Measurements from ENCODE around the gene SYNDIG1. TPM values are rescaled to one million over a fixed set of nuclear protein-coding genes. Genes with fewer than 3 reads are reported as not detected.

SYNDIG1 gene
- total RNA-seq, 1 donor from 2014 or later: 2.6 TPM

GRCh38 chr20:24587384-24588046 lies 118.1 kb downstream of the SYNDIG1 start:
- H3K27ac ChIP-seq (ENCODE audit: low read depth, low read length): no peak overlapping the region
- H3K9ac ChIP-seq (ENCODE audit: low read depth in 1 of 3, low read length in 3 of 3): no peak overlapping the region
- peaks cover 2 to 20% (median 8%) of the 10 kb centered on the region in 3 donors for H3K27me3 ChIP-seq (ENCODE audit: control insufficient read depth in 3 of 3, insufficient read depth in 3 of 3, low read length in 3 of 3)
- H3K4me3 ChIP-seq (ENCODE audit: low read length in 3 of 3): no peak overlapping the region
- no peaks in the 10 kb centered on the region for H3K9me3 ChIP-seq (ENCODE audit: control insufficient read depth in 3 of 3, low read length in 3 of 3)
- no peaks in the 10 kb centered on the region for H3K36me3 ChIP-seq (ENCODE audit: control insufficient read depth in 3 of 3, insufficient read depth in 3 of 3, low read length in 3 of 3)
- H3K4me1 ChIP-seq (ENCODE audit: control insufficient read depth in 3 of 3, insufficient read depth in 3 of 3, low read length in 3 of 3): no peaks in the 10 kb centered on the region

- no peak overlapping the region for H3K4me3 ChIP-seq (ENCODE audit: low read length in 3 of 3)
- no peaks in the 10 kb centered on the region for H3K9me3 ChIP-seq (ENCODE audit: control insufficient read depth in 3 of 3, low read length in 3 of 3)
- peaks cover 2 to 20% (median 8%) of the 10 kb centered on the region in 3 donors for H3K27me3 ChIP-seq (ENCODE audit: control insufficient read depth in 3 of 3, insufficient read depth in 3 of 3, low read length in 3 of 3)
- no peak overlapping the region for H3K27ac ChIP-seq (ENCODE audit: low read depth, low read length)
- no peak overlapping the region for H3K9ac ChIP-seq (ENCODE audit: low read depth in 1 of 3, low read length in 3 of 3)
- no peaks in the 10 kb centered on the region for H3K36me3 ChIP-seq (ENCODE audit: control insufficient read depth in 3 of 3, insufficient read depth in 3 of 3, low read length in 3 of 3)
- H3K4me1 ChIP-seq (ENCODE audit: control insufficient read depth in 3 of 3, insufficient read depth in 3 of 3, low read length in 3 of 3): no peaks in the 10 kb centered on the region
Observed at GRCh38 chr20:24588047-24588635, 118.7 kb downstream of the SYNDIG1 start.

- Histone ChIP-seq H3K9me3 (ENCODE audit: control insufficient read depth in 3 of 3, low read length in 3 of 3) (no peaks in the 10 kb centered on the region), H3K9ac (ENCODE audit: low read depth in 1 of 3, low read length in 3 of 3) (no peak overlapping the region), H3K27me3 (ENCODE audit: control insufficient read depth in 3 of 3, insufficient read depth in 3 of 3, low read length in 3 of 3) (peaks cover 2 to 20% (median 8%) of the 10 kb centered on the region in 3 donors), H3K27ac (ENCODE audit: low read depth, low read length) (no peak overlapping the region), H3K36me3 (ENCODE audit: control insufficient read depth in 3 of 3, insufficient read depth in 3 of 3, low read length in 3 of 3) (no peaks in the 10 kb centered on the region), H3K4me1 (ENCODE audit: control insufficient read depth in 3 of 3, insufficient read depth in 3 of 3, low read length in 3 of 3) (no peaks in the 10 kb centered on the region), H3K4me3 (ENCODE audit: low read length in 3 of 3) (no peak overlapping the region)
Observed at GRCh38 chr20:24588725-24589340, 119.4 kb downstream of the SYNDIG1 start.

GRCh38 chr20:24589381-24589780 lies 120.0 kb downstream of the SYNDIG1 start:
- H3K27ac ChIP-seq (ENCODE audit: low read depth, low read length): no peak overlapping the region
- no peaks in the 10 kb centered on the region for H3K4me1 ChIP-seq (ENCODE audit: control insufficient read depth in 3 of 3, insufficient read depth in 3 of 3, low read length in 3 of 3)
- no peak overlapping the region for H3K4me3 ChIP-seq (ENCODE audit: low read length in 3 of 3)
- no peaks in the 10 kb centered on the region for H3K36me3 ChIP-seq (ENCODE audit: control insufficient read depth in 3 of 3, insufficient read depth in 3 of 3, low read length in 3 of 3)
- peaks cover 2 to 17% (median 8%) of the 10 kb centered on the region in 3 donors for H3K27me3 ChIP-seq (ENCODE audit: control insufficient read depth in 3 of 3, insufficient read depth in 3 of 3, low read length in 3 of 3)
- H3K9ac ChIP-seq (ENCODE audit: low read depth in 1 of 3, low read length in 3 of 3): no peak overlapping the region
- H3K9me3 ChIP-seq (ENCODE audit: control insufficient read depth in 3 of 3, low read length in 3 of 3): no peaks in the 10 kb centered on the region

GRCh38 chr20:24589815-24590177 lies 120.4 kb downstream of the SYNDIG1 start:
- H3K9me3 ChIP-seq (ENCODE audit: control insufficient read depth in 3 of 3, low read length in 3 of 3): no peaks in the 10 kb centered on the region
- no peak overlapping the region for H3K9ac ChIP-seq (ENCODE audit: low read depth in 1 of 3, low read length in 3 of 3)
- H3K27me3 ChIP-seq (ENCODE audit: control insufficient read depth in 3 of 3, insufficient read depth in 3 of 3, low read length in 3 of 3): peaks cover 2 to 14% (median 8%) of the 10 kb centered on the region in 3 donors
- no peak overlapping the region for H3K4me3 ChIP-seq (ENCODE audit: low read length in 3 of 3)
- no peaks in the 10 kb centered on the region for H3K4me1 ChIP-seq (ENCODE audit: control insufficient read depth in 3 of 3, insufficient read depth in 3 of 3, low read length in 3 of 3)
- no peaks in the 10 kb centered on the region for H3K36me3 ChIP-seq (ENCODE audit: control insufficient read depth in 3 of 3, insufficient read depth in 3 of 3, low read length in 3 of 3)
- H3K27ac ChIP-seq (ENCODE audit: low read depth, low read length): no peak overlapping the region

GRCh38 chr20:24590178-24590982 lies 121.0 kb downstream of the SYNDIG1 start:
- Histone ChIP-seq H3K27me3 (ENCODE audit: control insufficient read depth in 3 of 3, insufficient read depth in 3 of 3, low read length in 3 of 3) (peaks cover 2 to 14% (median 8%) of the 10 kb centered on the region in 3 donors), H3K4me3 (ENCODE audit: low read length in 3 of 3) (no peak overlapping the region), H3K27ac (ENCODE audit: low read depth, low read length) (no peak overlapping the region), H3K36me3 (ENCODE audit: control insufficient read depth in 3 of 3, insufficient read depth in 3 of 3, low read length in 3 of 3) (no peaks in the 10 kb centered on the region), H3K4me1 (ENCODE audit: control insufficient read depth in 3 of 3, insufficient read depth in 3 of 3, low read length in 3 of 3) (no peaks in the 10 kb centered on the region), H3K9me3 (ENCODE audit: control insufficient read depth in 3 of 3, low read length in 3 of 3) (no peaks in the 10 kb centered on the region), H3K9ac (ENCODE audit: low read depth in 1 of 3, low read length in 3 of 3) (no peak overlapping the region)

- no peaks in the 10 kb centered on the region for H3K36me3 ChIP-seq (ENCODE audit: control insufficient read depth in 3 of 3, insufficient read depth in 3 of 3, low read length in 3 of 3)
- H3K27me3 ChIP-seq (ENCODE audit: control insufficient read depth in 3 of 3, insufficient read depth in 3 of 3, low read length in 3 of 3): no peaks in the 10 kb centered on the region
- peaks cover 0 to 3% (median 0%) of the 10 kb centered on the region in 3 donors for H3K9me3 ChIP-seq (ENCODE audit: control insufficient read depth in 3 of 3, low read length in 3 of 3)
- H3K4me3 ChIP-seq (ENCODE audit: low read length in 3 of 3): no peak overlapping the region
- H3K27ac ChIP-seq (ENCODE audit: low read depth, low read length): no peak overlapping the region
- H3K9ac ChIP-seq (ENCODE audit: low read depth in 1 of 3, low read length in 3 of 3): no peak overlapping the region
- H3K4me1 ChIP-seq (ENCODE audit: control insufficient read depth in 3 of 3, insufficient read depth in 3 of 3, low read length in 3 of 3): no peaks in the 10 kb centered on the region
Observed at GRCh38 chr20:24597051-24597450, 127.6 kb downstream of the SYNDIG1 start.

GRCh38 chr20:24598346-24598745 lies 128.9 kb downstream of the SYNDIG1 start:
- Histone ChIP-seq H3K9me3 (ENCODE audit: control insufficient read depth in 3 of 3, low read length in 3 of 3) (peaks cover 0 to 3% (median 0%) of the 10 kb centered on the region in 3 donors), H3K36me3 (ENCODE audit: control insufficient read depth in 3 of 3, insufficient read depth in 3 of 3, low read length in 3 of 3) (no peaks in the 10 kb centered on the region), H3K9ac (ENCODE audit: low read depth in 1 of 3, low read length in 3 of 3) (no peak overlapping the region)

GRCh38 chr20:24598996-24599395 lies 129.6 kb downstream of the SYNDIG1 start:
- peaks cover 0 to 3% (median 0%) of the 10 kb centered on the region in 3 donors for H3K27me3 ChIP-seq (ENCODE audit: control insufficient read depth in 3 of 3, insufficient read depth in 3 of 3, low read length in 3 of 3)
- H3K4me1 ChIP-seq (ENCODE audit: control insufficient read depth in 3 of 3, insufficient read depth in 3 of 3, low read length in 3 of 3): no peaks in the 10 kb centered on the region
- H3K4me3 ChIP-seq (ENCODE audit: low read length in 3 of 3): no peak overlapping the region
- H3K9me3 ChIP-seq (ENCODE audit: control insufficient read depth in 3 of 3, low read length in 3 of 3): peaks cover 0 to 3% (median 0%) of the 10 kb centered on the region in 3 donors
- no peak overlapping the region for H3K27ac ChIP-seq (ENCODE audit: low read depth, low read length)
- no peaks in the 10 kb centered on the region for H3K36me3 ChIP-seq (ENCODE audit: control insufficient read depth in 3 of 3, insufficient read depth in 3 of 3, low read length in 3 of 3)
- no peak overlapping the region for H3K9ac ChIP-seq (ENCODE audit: low read depth in 1 of 3, low read length in 3 of 3)

More at GRCh38 chr20:24598346-24598745, 128.9 kb downstream of the SYNDIG1 start:
- no peak overlapping the region for H3K4me3 ChIP-seq (ENCODE audit: low read length in 3 of 3)
- H3K4me1 ChIP-seq (ENCODE audit: control insufficient read depth in 3 of 3, insufficient read depth in 3 of 3, low read length in 3 of 3): no peaks in the 10 kb centered on the region
- H3K27me3 ChIP-seq (ENCODE audit: control insufficient read depth in 3 of 3, insufficient read depth in 3 of 3, low read length in 3 of 3): no peaks in the 10 kb centered on the region
- no peak overlapping the region for H3K27ac ChIP-seq (ENCODE audit: low read depth, low read length)

All from skeletal muscle tissue (tissue), 4 donors.